Neural cell (in vitro differentiated cells): ENCODE data around the gene IRF2BPL.

Source experiments
- EP300 ChIP-seq: fragments of 450-650 bp; conservative IDR thresholded peaks from 2 replicates; pipeline ENCODE4 v1.6.1; 2014; ENCODE audit warnings: antibody characterized with exemption, mild to moderate bottlenecking, moderate library complexity; ENCODE audit not compliant: poor library complexity, severe bottlenecking
- EZH2 ChIP-seq: fragments of 200-600, 300-800 bp; shearing (Covaris generic), sonication (generic); IDR thresholded peaks from 2 replicates; pipeline ENCODE4 v1.6.1; 2014; ENCODE audit warnings: antibody characterized with exemption, low read length, borderline replicate concordance, mild to moderate bottlenecking; ENCODE audit not compliant: insufficient read depth, poor library complexity, severe bottlenecking
- POLR2AphosphoS5 ChIP-seq: IDR thresholded peaks from 2 replicates; pipeline ENCODE4 v1.6.1; 2012
- RAD21 ChIP-seq: fragments of 450-650 bp; conservative IDR thresholded peaks from 2 replicates; pipeline ENCODE4 v1.6.1; 2014; ENCODE audit warnings: antibody characterized with exemption, mild to moderate bottlenecking, moderate library complexity
- SMC3 ChIP-seq: fragments of 450-650 bp; conservative IDR thresholded peaks from 2 replicates; pipeline ENCODE4 v1.6.1; 2014; ENCODE audit warnings: antibody characterized with exemption, mild to moderate bottlenecking, moderate library complexity; ENCODE audit not compliant: poor library complexity
- TF ChIP-seq, protein P1 (sequence below): fragments of 450-650 bp; IDR thresholded peaks from 2 replicates; pipeline ENCODE4 v1.5.1; 2014; ENCODE audit warnings: antibody characterized with exemption, mild to moderate bottlenecking, moderate library complexity; ENCODE audit not compliant: poor library complexity, severe bottlenecking

DNA sequence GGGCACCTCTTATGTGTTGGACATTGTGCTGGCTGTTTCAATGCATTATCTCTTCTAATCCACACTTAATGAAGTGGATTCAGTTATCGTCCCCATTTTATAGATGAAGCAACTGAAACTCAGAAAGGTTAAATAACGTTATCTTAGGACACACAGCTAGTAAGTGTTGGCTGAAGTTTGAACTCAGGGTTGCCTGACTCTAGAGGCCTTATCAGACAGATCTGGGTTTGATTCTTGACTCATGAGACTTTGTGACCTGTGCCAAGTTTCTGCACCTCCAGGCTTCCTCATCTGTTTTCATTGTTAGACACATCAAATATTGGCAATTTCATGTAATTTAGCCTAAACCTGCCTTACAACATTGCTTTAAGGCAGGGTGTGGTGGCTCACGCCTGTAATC, 18.2 kb upstream of the IRF2BPL start:
- TF ChIP-seq POLR2AphosphoS5 (no peak), EP300 (no peak), SMC3 (no peak), EZH2 (no peak), RAD21 (no peak)
- TF ChIP-seq, protein P1, sequence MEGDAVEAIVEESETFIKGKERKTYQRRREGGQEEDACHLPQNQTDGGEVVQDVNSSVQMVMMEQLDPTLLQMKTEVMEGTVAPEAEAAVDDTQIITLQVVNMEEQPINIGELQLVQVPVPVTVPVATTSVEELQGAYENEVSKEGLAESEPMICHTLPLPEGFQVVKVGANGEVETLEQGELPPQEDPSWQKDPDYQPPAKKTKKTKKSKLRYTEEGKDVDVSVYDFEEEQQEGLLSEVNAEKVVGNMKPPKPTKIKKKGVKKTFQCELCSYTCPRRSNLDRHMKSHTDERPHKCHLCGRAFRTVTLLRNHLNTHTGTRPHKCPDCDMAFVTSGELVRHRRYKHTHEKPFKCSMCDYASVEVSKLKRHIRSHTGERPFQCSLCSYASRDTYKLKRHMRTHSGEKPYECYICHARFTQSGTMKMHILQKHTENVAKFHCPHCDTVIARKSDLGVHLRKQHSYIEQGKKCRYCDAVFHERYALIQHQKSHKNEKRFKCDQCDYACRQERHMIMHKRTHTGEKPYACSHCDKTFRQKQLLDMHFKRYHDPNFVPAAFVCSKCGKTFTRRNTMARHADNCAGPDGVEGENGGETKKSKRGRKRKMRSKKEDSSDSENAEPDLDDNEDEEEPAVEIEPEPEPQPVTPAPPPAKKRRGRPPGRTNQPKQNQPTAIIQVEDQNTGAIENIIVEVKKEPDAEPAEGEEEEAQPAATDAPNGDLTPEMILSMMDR, result no peak
